Measurements from ENCODE around the gene FOSL2.
A peak's percentile ranks its signal among the peaks of the same experiment; 100 is the strongest.
"Not testable (repeated sequence)": the region's sequence is repeated elsewhere in the genome, so short reads cannot be mapped to it uniquely, and the experiment has no call there.

FOSL2 gene

GRCh38 chr2:28357948-28358667 lies 34.5 kb upstream of the FOSL2 start:
- no peak for DNase-seq

GRCh38 chr2:28358668-28359201 lies 33.9 kb upstream of the FOSL2 start:
- no peak for DNase-seq

DNA sequence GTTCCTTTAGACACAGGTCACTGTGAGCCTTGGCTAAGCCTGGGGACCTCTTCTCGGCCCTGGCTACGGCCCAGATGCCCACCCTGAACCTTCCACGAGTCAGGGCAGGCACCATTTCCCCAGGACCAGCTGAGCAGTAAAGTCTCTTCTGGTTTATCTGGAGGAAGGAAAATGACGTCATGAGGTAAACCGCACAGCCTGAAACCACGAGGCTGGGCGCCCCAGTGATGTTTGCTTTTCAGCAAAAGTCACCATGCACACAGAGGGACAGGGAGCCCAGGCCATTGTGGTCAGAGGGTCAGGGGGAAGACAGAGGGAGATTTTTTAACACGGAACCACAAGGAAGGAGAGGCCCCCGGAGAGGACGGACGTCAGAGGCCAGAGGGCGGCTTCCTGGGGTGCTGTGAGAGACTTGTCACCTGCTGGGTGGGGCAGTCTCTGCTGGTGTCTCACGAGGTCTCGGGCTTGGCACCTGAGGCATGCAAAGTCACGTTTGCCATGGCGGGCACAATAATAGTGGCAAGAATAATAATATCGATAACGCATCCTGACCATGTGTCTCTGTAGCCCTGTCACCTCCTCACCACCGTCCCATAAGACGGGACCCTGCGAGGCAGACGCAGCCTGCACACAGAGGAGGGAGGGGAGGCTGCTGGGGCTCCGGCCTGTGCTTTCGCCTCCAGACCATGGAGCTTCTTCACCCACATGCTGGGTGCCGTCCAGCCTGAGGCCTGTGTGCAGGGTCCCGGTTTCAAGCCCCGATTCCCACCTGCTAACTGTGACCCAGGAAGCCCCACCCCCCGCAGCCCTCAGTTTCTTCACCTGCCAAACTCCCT lies 33.2 kb upstream of the FOSL2 start:
- DNase-seq: peak; percentile 79

DNA sequence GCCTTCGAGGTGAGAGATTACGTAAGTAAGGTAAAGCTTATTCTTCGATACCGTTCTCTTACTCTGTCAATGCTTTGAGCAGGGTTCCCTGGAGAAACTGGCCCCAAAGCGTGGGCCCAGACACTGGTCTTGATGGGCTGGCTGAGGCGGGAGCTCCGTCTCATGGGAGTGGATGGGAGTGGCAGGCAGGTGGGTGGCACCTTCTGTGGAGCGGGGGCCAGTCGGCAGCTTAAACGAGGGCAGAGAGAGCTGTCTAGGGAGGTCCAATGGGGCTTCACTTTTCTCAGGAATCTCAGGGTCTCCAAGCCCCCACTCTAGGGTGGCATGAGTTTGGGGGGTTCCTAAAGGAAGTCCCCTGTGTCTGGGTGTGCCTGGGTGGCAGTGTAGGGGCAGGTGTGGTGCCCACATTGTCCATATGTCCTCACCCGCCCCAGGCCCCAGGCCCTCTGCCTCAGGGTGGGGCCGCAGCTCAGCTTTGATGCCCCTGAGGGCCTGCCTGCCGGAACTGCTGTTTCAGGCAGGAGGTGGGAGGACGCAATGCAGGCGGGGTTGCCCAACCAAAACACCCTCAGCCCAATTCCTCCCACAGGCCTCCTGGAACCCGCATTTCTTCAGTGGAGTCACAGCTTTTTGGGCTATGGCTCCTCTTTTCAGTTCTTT lies 32.5 kb upstream of the FOSL2 start:
- no peak for DNase-seq

DNA sequence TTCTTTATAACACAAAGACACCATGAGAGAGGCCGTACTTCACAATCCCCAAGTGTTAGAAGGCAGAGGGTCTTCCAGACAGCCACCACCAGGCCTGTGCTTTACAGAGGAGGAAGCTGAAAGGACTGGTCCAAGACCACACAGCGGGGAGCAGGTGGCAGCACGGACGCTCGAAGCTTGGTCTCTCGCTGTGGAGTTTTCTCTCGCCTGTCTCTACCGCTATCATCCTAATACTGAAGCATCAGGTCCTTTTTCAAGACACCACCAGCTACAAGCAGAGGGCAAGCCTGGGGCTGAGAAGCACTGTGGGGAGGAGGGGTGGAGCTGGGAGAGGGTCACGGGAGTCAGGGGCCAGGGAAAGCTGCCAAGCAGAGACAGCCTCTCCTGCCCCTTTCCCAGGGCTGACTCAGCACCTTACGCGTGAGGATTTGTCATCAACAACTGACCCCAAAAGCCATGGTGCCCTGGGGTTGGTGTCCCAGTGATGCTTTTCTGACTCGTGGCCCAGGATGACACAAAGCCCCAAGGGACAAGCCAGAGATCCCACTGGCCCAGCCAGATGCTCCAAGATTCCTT lies 31.9 kb upstream of the FOSL2 start:
- no peak for DNase-seq

DNA sequence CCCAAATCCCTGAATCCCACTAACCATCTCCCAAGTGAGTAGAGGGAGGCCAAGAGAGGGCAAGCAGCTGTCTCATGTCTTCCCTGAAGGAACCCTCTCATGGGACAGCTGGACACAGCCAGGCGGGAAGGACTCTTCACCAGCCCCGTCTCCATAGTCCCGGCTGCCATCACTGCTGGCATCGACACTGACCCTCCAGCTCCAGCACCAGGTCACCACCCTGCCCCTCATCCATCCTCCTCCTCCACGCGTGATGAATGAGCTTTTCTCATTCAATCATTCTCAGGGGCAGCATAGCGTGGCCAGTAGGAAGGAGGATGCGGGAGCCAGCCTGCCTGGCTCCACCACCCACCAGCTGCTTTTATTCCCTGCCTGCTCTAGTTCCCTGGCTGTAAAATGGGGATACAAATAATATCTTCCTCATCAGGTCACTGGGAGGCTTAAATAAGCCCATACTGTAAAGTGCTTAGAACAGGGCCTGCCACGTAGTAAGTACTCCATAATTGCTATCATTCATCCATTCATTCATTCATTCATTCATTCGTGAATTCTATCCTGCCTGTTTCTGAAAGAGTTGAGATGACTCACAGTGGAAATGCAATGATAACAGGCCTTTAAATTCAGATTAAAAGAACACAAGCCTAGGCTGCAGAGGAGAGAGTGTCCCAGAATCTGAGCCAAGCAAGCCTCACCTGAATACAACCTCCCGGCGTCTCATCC lies 30.5 kb upstream of the FOSL2 start:
- no peak for DNase-seq

DNA sequence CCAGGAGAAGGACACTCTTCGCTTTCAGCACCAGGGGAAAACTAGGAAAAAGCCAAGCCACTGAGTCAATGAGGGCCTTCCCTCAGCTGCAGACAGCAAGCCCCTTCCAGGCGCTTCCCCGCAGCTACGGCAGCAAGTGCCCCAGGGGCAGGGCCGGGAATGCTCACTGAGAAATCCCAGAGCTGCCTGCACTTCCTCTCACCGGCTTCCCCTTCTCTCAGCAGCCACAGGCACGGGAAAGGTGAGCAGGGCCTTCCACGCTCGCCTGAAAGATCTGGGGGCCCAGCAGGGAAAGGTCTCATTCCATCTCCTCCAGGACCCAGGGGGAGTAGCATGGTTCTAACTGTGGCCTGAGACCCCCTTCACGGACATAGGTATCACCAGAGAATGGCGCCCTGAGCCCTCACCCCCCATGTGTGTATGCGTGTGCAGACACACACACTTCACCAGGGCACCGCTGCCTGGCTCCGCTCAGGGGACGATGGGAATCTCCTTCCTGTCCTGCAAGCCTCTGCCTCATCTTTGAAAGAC lies 29.6 kb upstream of the FOSL2 start:
- no peak for DNase-seq

DNA sequence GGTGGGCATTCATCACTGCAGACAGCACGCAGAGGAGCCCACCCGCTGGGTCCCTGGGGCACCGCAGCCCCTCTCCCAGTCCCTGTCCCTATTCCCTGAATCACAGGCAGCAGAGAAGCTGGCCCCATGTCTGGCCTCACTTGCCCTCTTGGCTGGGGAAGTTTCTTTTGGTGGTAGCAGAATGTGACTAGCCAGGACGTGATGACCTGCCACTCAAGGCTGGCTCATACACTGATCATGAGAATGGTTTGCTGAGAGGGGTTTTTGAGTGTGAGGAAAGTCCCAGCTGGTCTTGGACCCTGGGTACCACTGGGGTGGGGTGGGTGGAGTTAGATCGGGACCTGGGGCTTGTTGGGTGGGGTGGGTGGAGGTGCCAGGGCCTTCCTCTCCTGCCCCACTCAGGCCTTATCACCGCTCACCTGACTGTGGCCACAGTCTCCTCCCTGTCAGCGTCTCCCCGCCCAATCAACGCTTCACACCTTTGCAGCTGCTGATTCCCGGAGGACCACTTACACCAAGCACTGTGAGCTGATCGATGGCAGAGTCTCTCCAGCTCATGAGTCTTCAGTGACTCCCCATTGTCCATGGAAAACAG lies 28.9 kb upstream of the FOSL2 start:
- no peak for DNase-seq

GRCh38 chr2:28364610-28365009 lies 28.0 kb upstream of the FOSL2 start:
- DNase-seq: no peak

GRCh38 chr2:28365158-28365557 lies 27.5 kb upstream of the FOSL2 start:
- DNase-seq: no peak

DNA sequence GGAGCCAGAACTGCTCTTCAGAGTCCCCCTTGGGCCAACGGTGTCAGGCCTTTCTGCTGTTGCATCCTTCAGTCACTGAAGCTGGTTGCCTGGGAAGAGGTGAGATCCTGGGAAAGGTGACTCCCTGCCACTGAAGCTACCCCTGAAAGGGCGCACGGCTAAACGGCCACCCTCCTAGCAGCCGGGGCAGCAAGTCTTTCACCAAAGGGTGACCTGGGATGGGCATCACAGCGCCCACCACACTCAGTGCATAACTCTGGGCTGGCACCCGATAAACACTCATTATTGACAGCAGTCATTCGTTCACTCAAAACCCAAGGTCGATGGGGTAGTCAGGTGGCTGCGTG lies 26.5 kb upstream of the FOSL2 start:
- DNase-seq: no peak

GRCh38 chr2:28366496-28367282 lies 26.0 kb upstream of the FOSL2 start:
- DNase-seq: peak; percentile 41

DNA sequence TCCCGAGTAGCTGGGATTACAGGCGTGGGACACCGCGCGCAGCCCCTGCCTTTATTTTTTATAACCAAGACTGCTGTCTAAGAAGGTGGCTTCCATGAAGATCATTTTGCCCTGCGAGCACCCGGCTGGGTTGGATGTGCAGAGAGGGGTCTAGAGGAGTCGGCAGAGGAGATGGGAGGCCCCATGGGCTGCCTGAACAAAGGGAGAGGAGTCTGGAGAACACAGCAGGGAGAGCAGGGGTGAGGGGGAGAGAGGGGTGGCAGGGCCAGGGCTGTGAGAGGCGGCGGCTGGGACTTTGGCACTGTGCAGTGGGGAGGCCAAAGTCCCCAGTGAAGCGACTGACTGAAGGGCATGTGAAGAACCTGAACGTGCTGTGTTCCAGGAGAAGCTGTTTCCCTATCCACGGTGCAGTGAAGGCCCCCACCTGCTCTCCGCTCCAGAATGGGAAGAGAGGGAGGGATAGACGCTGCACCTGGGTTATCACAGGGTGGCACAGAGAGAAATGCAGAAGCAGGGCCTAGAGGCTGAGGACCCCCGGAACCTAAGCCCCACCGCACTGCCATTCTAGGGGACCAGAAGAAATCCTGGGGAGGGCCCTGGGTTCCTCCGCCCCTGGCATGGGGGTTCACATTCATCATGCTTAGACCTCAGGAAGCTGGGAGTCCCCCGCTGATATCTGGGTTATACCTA lies 24.8 kb upstream of the FOSL2 start:
- DNase-seq: no peak

DNA sequence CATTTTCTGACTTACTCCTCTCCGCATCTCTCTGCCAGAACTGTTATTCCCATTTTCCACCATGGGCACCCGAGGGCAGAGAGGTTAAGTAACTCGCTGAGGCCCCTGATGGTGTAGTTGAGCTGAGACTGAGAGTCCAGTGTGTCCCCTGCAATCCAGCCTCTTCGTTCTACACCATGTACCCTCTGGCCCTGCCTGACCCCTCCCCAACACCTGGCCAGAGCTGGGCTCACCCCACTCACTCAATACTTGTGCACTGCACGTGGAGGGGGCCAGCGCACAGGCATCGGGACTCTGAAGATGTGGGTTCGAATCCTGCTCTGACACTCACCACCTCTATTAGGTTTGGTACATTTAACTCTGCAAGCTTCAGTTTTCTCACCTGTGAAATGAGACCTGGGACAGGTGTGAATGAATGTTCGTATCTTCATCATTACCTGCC lies 24.3 kb upstream of the FOSL2 start:
- no peak for DNase-seq

DNA sequence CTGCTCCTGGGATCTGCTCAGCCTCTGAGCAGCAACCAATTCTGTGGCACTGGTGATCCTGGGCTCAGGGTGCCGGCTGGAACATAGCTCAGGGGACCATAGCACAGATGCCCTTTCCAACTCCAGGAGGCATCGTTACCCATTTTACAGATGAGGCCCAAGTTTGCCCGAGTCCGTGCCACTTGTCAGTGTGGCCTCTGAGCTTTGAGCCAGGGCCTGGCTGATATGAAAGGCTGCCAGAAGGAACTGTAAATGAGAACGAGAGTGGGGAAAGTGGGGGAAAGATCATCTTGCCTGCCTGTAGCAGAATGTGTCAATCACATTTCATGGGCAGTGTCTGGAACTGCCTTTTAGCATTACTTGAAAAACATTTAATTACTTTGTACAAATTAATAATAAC lies 23.3 kb upstream of the FOSL2 start:
- DNase-seq: no peak

DNA sequence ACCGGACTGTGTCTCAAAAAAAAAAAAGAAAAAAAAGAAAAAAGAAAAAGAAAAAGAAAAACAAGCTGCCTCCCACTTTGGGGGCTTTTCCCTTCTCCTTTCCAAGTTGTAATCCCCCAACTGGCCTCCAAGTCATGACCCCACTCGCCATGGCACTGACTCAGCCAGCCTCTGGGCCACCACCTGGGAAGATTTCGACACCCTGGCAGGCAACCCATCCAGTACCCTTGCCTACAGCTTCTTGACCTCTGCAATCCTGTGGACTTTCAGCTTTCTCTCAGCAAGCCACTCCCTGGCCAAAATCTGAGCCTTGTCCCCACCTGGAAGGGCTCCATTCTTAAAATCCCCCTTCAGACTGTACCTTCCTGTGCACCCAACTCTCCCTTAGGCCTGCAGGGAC lies 22.3 kb upstream of the FOSL2 start:
- DNase-seq: no peak

DNA sequence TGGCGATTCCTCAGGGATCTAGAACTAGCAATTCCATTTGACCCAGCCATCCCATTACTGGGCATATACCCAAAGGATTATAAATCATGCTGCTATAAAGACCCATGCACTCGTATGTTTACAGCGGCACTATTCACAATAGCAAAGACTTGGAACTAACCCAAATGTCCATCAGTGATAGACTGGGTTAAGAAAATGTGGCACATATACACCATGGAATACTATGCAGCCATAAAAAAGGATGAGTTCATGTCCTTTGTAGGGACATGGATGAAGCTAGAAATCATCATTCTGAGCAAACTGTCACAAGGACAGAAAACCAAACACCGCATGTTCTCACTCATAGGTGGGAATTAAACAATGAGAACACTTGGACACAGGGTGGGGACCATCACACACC lies 20.9 kb upstream of the FOSL2 start:
- not testable (repeated sequence) for DNase-seq

DNA sequence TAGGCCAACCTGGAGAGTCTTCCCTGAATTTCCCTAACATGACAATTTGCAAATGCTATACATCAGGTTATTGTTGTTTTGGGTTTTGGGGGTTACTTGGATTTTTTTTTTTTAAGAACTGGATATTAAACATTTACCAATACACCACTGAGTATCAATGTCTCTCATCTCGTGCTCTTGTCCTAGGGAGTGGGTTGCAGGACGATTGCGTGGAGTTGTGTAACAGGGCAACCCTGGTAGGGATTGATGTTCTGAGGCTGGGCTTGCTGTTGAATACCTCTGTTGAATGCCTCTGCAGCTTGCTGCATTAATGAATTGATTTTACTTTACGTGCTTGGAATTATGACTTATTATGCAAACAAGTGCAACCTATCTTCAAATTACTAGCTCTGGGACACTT lies 18.8 kb upstream of the FOSL2 start:
- DNase-seq: no peak

GRCh38 chr2:28374331-28374730 lies 18.3 kb upstream of the FOSL2 start:
- no peak for DNase-seq

- DNase-seq: no peak
Observed at GRCh38 chr2:28375236-28375635, 17.4 kb upstream of the FOSL2 start.

Measured in stimulated activated naive CD4-positive, alpha-beta T cell treated with Interleukin-2 at 50 U/mL for 16 hours (primary cell).